Astrocyte (in vitro differentiated cells and primary cell): ENCODE measurements around the gene UTS2B.

Experiments used
- EZH2 ChIP-seq: IDR thresholded peaks from 2 replicates; pipeline ENCODE4 v1.6.1; 2012; ENCODE audit warnings: mild to moderate bottlenecking, low read length, inconsistent platforms; ENCODE audit not compliant: insufficient read depth
- TF ChIP-seq, protein P1 (sequence below): IDR thresholded peaks from 2 replicates; pipeline ENCODE4 v1.5.1; 2011; ENCODE audit warnings: low read depth, mild to moderate bottlenecking, inconsistent platforms, low read length, moderate library complexity; ENCODE audit not compliant: insufficient read depth

GRCh38 chr3:191356631-191357439 lies 26.5 kb upstream of the UTS2B start:
- TF ChIP-seq, protein P1, sequence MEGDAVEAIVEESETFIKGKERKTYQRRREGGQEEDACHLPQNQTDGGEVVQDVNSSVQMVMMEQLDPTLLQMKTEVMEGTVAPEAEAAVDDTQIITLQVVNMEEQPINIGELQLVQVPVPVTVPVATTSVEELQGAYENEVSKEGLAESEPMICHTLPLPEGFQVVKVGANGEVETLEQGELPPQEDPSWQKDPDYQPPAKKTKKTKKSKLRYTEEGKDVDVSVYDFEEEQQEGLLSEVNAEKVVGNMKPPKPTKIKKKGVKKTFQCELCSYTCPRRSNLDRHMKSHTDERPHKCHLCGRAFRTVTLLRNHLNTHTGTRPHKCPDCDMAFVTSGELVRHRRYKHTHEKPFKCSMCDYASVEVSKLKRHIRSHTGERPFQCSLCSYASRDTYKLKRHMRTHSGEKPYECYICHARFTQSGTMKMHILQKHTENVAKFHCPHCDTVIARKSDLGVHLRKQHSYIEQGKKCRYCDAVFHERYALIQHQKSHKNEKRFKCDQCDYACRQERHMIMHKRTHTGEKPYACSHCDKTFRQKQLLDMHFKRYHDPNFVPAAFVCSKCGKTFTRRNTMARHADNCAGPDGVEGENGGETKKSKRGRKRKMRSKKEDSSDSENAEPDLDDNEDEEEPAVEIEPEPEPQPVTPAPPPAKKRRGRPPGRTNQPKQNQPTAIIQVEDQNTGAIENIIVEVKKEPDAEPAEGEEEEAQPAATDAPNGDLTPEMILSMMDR = no peak
- no peak for TF ChIP-seq EZH2
